SU-DHL-6 (cell line): ENCODE data around the gene MS4A1.

Experiments
- CTCF ChIP-seq: fragments of 200-600 bp; sonication (generic); IDR thresholded peaks from one replicate; pipeline ENCODE4 v1.5.1; 2017; ENCODE audit warnings: antibody characterized with exemption, mild to moderate bottlenecking, low read length, moderate library complexity; ENCODE audit not compliant: insufficient read depth, poor library complexity, severe bottlenecking
- EZH2phosphoT487 ChIP-seq: fragments of 200-600 bp; sonication (generic), shearing (Covaris generic); conservative IDR thresholded peaks from 2 replicates; pipeline ENCODE4 v1.6.1; 2018; ENCODE audit warnings: mild to moderate bottlenecking, antibody characterized with exemption, low read length, moderate library complexity, mixed read lengths

GRCh38 chr11:60513496-60514460 is 58.1 kb downstream of the MS4A1 start:
- TF ChIP-seq CTCF (no peak), EZH2phosphoT487 (no peak)
